Naive B cell (primary cell): ENCODE data around the gene CAPS. TPM values are rescaled to one million over a fixed set of nuclear protein-coding genes. Genes with fewer than 3 reads are reported as not detected.

Experiments
- ATAC-seq, 2 donors: fragments of 150-1000 bp; cut with Tn5 transposase; 2 replicates each; pipeline ENCODE4 v1.10.0; 2021; ENCODE audit warnings: low read depth in 2 of 2, mild to moderate bottlenecking in 2 of 2, moderate library complexity in 2 of 2
- DNase-seq: peaks from one replicate; pipeline ENCODE4 v3.0.0; 2022
- H3K27ac Mint-ChIP-seq, 6 donors: one replicate each; pipeline ENCODE4 v1.8.0; 2020 to 2022; ENCODE audit warnings: mild to moderate bottlenecking in 6 of 6, mixed read lengths in 6 of 6, moderate library complexity in 5 of 6, inconsistent platforms in 2 of 6
- H3K27me3 Mint-ChIP-seq, 3 donors: one replicate each; pipeline ENCODE4 v1.8.0; 2021 to 2022; ENCODE audit warnings: mixed read lengths in 3 of 3, mild to moderate bottlenecking in 1 of 3
- H3K36me3 Mint-ChIP-seq, 2 donors: one replicate each; pipeline ENCODE4 v1.8.0; 2020 to 2022; ENCODE audit warnings: mixed read lengths in 2 of 2, inconsistent platforms in 1 of 2, mild to moderate bottlenecking in 1 of 2
- H3K4me1 Mint-ChIP-seq, 3 donors: one replicate each; pipeline ENCODE4 v1.8.0; 2020 to 2022; ENCODE audit warnings: mixed read lengths in 3 of 3, inconsistent platforms in 1 of 3, mild to moderate bottlenecking in 1 of 3, moderate library complexity in 1 of 3
- H3K4me3 Mint-ChIP-seq, 8 donors: one replicate each; pipeline ENCODE4 v1.8.0; 2020 to 2022; ENCODE audit warnings: mild to moderate bottlenecking in 8 of 8, mixed read lengths in 8 of 8, moderate library complexity in 8 of 8, inconsistent platforms in 2 of 8
- H3K9me3 Mint-ChIP-seq, 7 donors: one replicate each; pipeline ENCODE4 v1.8.0; 2020 to 2022; ENCODE audit warnings: mixed read lengths in 7 of 7, mild to moderate bottlenecking in 5 of 7, inconsistent platforms in 2 of 7, moderate library complexity in 1 of 7
- polyA plus RNA-seq, 6 donors: library from polyadenylated mRNA; unstranded; fragments of 300-500 nt; fragmentation: Illumina TruSeq; gene quantifications; one replicate each; pipeline ENCODE4 v1.2.3, GENCODE V29; 2021; ENCODE audit warnings: low read depth in 6 of 6

CAPS gene
- polyA plus RNA-seq, 6 donors from 2014 or later: 1.1 to 4.4 (median 2.0) TPM; not detected in 1

- H3K4me1 Mint-ChIP-seq: peaks cover 4 to 14% (median 12%) of the 10 kb centered on the region in 3 donors
- peaks cover 0 to 29% of the 10 kb centered on the region in 2 donors for H3K36me3 Mint-ChIP-seq
- H3K9me3 Mint-ChIP-seq: no peaks in the 10 kb centered on the region
- DNase-seq (no peak), ATAC-seq (no peak)
- H3K27me3 Mint-ChIP-seq: no peaks in the 10 kb centered on the region
- no peak overlapping the region for H3K4me3 Mint-ChIP-seq
- H3K27ac Mint-ChIP-seq: peak overlapping the region in 1 of 6 donors; percentile 20
Observed at GRCh38 chr19:5925830-5926427, 11.9 kb downstream of the CAPS start.

- peaks cover 4 to 16% (median 14%) of the 10 kb centered on the region in 3 donors for H3K4me1 Mint-ChIP-seq
- H3K27ac Mint-ChIP-seq: no peak overlapping the region
- H3K27me3 Mint-ChIP-seq: no peaks in the 10 kb centered on the region
- no peak for DNase-seq
- ATAC-seq: no peak
- H3K36me3 Mint-ChIP-seq: peaks cover 0 to 29% of the 10 kb centered on the region in 2 donors
- no peak overlapping the region for H3K4me3 Mint-ChIP-seq
- no peaks in the 10 kb centered on the region for H3K9me3 Mint-ChIP-seq
Observed at GRCh38 chr19:5926641-5927440, 12.8 kb downstream of the CAPS start.

- DNase-seq: peak; percentile 31
- peaks cover 0 to 29% of the 10 kb centered on the region in 2 donors for H3K36me3 Mint-ChIP-seq
- ATAC-seq: peak; percentile 86 to 90
- H3K4me3 Mint-ChIP-seq: no peak overlapping the region
- no peaks in the 10 kb centered on the region for H3K27me3 Mint-ChIP-seq
- peaks cover 4 to 16% (median 14%) of the 10 kb centered on the region in 3 donors for H3K4me1 Mint-ChIP-seq
- no peaks in the 10 kb centered on the region for H3K9me3 Mint-ChIP-seq
- H3K27ac Mint-ChIP-seq: peak overlapping the region in 3 of 6 donors; percentile 56 to 84 (median 61)
Observed at GRCh38 chr19:5927441-5927821, 13.4 kb downstream of the CAPS start.

GRCh38 chr19:5929179-5929578 lies 15.1 kb downstream of the CAPS start:
- Mint-ChIP-seq H3K4me1 (peaks cover 0 to 16% (median 11%) of the 10 kb centered on the region in 3 donors), H3K36me3 (peaks cover 0 to 22% of the 10 kb centered on the region in 2 donors), H3K4me3 (no peak overlapping the region), H3K27ac (peak overlapping the region in 1 of 6 donors; percentile 88), H3K27me3 (no peaks in the 10 kb centered on the region), H3K9me3 (no peaks in the 10 kb centered on the region)
- DNase-seq: no peak
- no peak for ATAC-seq

GRCh38 chr19:5929625-5930024 lies 15.6 kb downstream of the CAPS start:
- DNase-seq (no peak), ATAC-seq (no peak)
- no peak overlapping the region for H3K4me3 Mint-ChIP-seq
- H3K27ac Mint-ChIP-seq: no peak overlapping the region
- peaks cover 0 to 18% of the 10 kb centered on the region in 2 donors for H3K36me3 Mint-ChIP-seq
- no peaks in the 10 kb centered on the region for H3K9me3 Mint-ChIP-seq
- peaks cover 0 to 17% (median 11%) of the 10 kb centered on the region in 3 donors for H3K4me1 Mint-ChIP-seq
- no peaks in the 10 kb centered on the region for H3K27me3 Mint-ChIP-seq

- peaks cover 0 to 17% (median 11%) of the 10 kb centered on the region in 3 donors for H3K4me1 Mint-ChIP-seq
- no peak overlapping the region for H3K27ac Mint-ChIP-seq
- H3K9me3 Mint-ChIP-seq: no peaks in the 10 kb centered on the region
- ATAC-seq (no peak), DNase-seq (no peak)
- H3K4me3 Mint-ChIP-seq: no peak overlapping the region
- H3K36me3 Mint-ChIP-seq: peaks cover 0 to 20% of the 10 kb centered on the region in 2 donors
- no peaks in the 10 kb centered on the region for H3K27me3 Mint-ChIP-seq
Observed at GRCh38 chr19:5931251-5931650, 17.2 kb downstream of the CAPS start.

GRCh38 chr19:5932146-5932545 lies 18.1 kb downstream of the CAPS start:
- DNase-seq: no peak
- Mint-ChIP-seq H3K9me3 (no peaks in the 10 kb centered on the region), H3K27ac (no peak overlapping the region), H3K4me3 (no peak overlapping the region), H3K36me3 (peaks cover 0 to 24% of the 10 kb centered on the region in 2 donors), H3K4me1 (peaks cover 0 to 15% (median 11%) of the 10 kb centered on the region in 3 donors), H3K27me3 (no peaks in the 10 kb centered on the region)
- ATAC-seq: no peak

GRCh38 chr19:5932609-5933262 lies 18.7 kb downstream of the CAPS start:
- H3K36me3 Mint-ChIP-seq: peaks cover 0 to 21% of the 10 kb centered on the region in 2 donors
- no peak overlapping the region for H3K4me3 Mint-ChIP-seq
- H3K27me3 Mint-ChIP-seq: no peaks in the 10 kb centered on the region
- H3K27ac Mint-ChIP-seq: peak overlapping the region in 1 of 6 donors; percentile 74
- peaks cover 0 to 14% (median 10%) of the 10 kb centered on the region in 3 donors for H3K4me1 Mint-ChIP-seq
- H3K9me3 Mint-ChIP-seq: no peaks in the 10 kb centered on the region
- DNase-seq (no peak), ATAC-seq (no peak)

GRCh38 chr19:5933391-5934068 lies 19.5 kb downstream of the CAPS start:
- H3K27me3 Mint-ChIP-seq: no peaks in the 10 kb centered on the region
- H3K4me3 Mint-ChIP-seq: no peak overlapping the region
- peaks cover 0 to 9% (median 3%) of the 10 kb centered on the region in 3 donors for H3K4me1 Mint-ChIP-seq
- ATAC-seq: no peak
- no peak for DNase-seq
- H3K36me3 Mint-ChIP-seq: peaks cover 0 to 13% of the 10 kb centered on the region in 2 donors
- H3K9me3 Mint-ChIP-seq: no peaks in the 10 kb centered on the region
- peak overlapping the region in 2 of 6 donors; percentile 74 to 79 for H3K27ac Mint-ChIP-seq

- H3K4me3 Mint-ChIP-seq: no peak overlapping the region
- H3K27ac Mint-ChIP-seq: no peak overlapping the region
- peaks cover 0 to 9% of the 10 kb centered on the region in 2 donors for H3K36me3 Mint-ChIP-seq
Observed at GRCh38 chr19:5934069-5934401, 20.0 kb downstream of the CAPS start.

GRCh38 chr19:5934774-5935472 lies 20.9 kb downstream of the CAPS start:
- ATAC-seq: no peak
- Mint-ChIP-seq H3K27ac (no peak overlapping the region), H3K4me1 (peaks cover 0 to 9% (median 3%) of the 10 kb centered on the region in 3 donors), H3K9me3 (no peaks in the 10 kb centered on the region), H3K27me3 (no peaks in the 10 kb centered on the region), H3K36me3 (peaks cover 0 to 9% of the 10 kb centered on the region in 2 donors), H3K4me3 (no peak overlapping the region)
- no peak for DNase-seq

More at GRCh38 chr19:5934069-5934401, 20.0 kb downstream of the CAPS start:
- Mint-ChIP-seq H3K4me1 (peaks cover 0 to 9% (median 3%) of the 10 kb centered on the region in 3 donors), H3K27me3 (no peaks in the 10 kb centered on the region), H3K9me3 (no peaks in the 10 kb centered on the region)
- ATAC-seq (no peak), DNase-seq (no peak)

GRCh38 chr19:5935473-5936291 lies 21.6 kb downstream of the CAPS start:
- peak overlapping the region in 3 of 6 donors; percentile 37 to 63 (median 41) for H3K27ac Mint-ChIP-seq
- peaks cover 0 to 9% of the 10 kb centered on the region in 2 donors for H3K36me3 Mint-ChIP-seq
- no peak for ATAC-seq
- H3K9me3 Mint-ChIP-seq: no peaks in the 10 kb centered on the region
- no peaks in the 10 kb centered on the region for H3K27me3 Mint-ChIP-seq
- H3K4me1 Mint-ChIP-seq: peaks cover 0 to 9% (median 3%) of the 10 kb centered on the region in 3 donors
- H3K4me3 Mint-ChIP-seq: peak overlapping the region in 1 of 8 donors; percentile 25
- DNase-seq: no peak
